KMS-11 (cell line): ENCODE measurements around the gene SPEM1.

Source experiments
- H2AFZ ChIP-seq: fragments of 200-600 bp; sonication (generic); 2 replicates; pipeline ENCODE4 v1.6.1; 2016; ENCODE audit warnings: antibody characterized with exemption, mixed run types, low read depth
- H3K27ac ChIP-seq: fragments of 200-600 bp; sonication (generic); 2 replicates; pipeline ENCODE4 v1.6.1; 2016; ENCODE audit warnings: mild to moderate bottlenecking, mixed run types
- H3K27me3 ChIP-seq: fragments of 200-600 bp; sonication (generic); 2 replicates; pipeline ENCODE4 v1.6.1; 2017; ENCODE audit warnings: mild to moderate bottlenecking, low read depth, mixed run types, moderate library complexity; ENCODE audit not compliant: insufficient read depth
- H3K36me3 ChIP-seq: fragments of 200-600 bp; sonication (generic); 2 replicates; pipeline ENCODE4 v1.6.1; 2017; ENCODE audit warnings: mild to moderate bottlenecking, mixed run types; ENCODE audit not compliant: insufficient read depth
- H3K4me1 ChIP-seq: fragments of 200-600 bp; sonication (generic); 2 replicates; pipeline ENCODE4 v1.6.1; 2016; ENCODE audit warnings: mild to moderate bottlenecking, low read depth, mixed run types; ENCODE audit not compliant: poor library complexity, severe bottlenecking
- H3K4me2 ChIP-seq: fragments of 200-600 bp; sonication (generic); 2 replicates; pipeline ENCODE4 v1.7.0; 2016; ENCODE audit warnings: mild to moderate bottlenecking, mixed run types
- H3K4me3 ChIP-seq: fragments of 200-600 bp; sonication (generic); IDR thresholded peaks from 2 replicates; pipeline ENCODE4 v1.6.1; 2017; ENCODE audit warnings: low read depth, low read length, mixed read lengths; ENCODE audit not compliant: insufficient read depth
- H3K79me2 ChIP-seq: fragments of 200-600 bp; sonication (generic); 2 replicates; pipeline ENCODE4 v1.6.1; 2016; ENCODE audit warnings: low read depth, mixed run types; ENCODE audit not compliant: insufficient read depth
- H3K9ac ChIP-seq: fragments of 200-600 bp; sonication (generic); 2 replicates; pipeline ENCODE4 v1.6.1; 2016; ENCODE audit warnings: mild to moderate bottlenecking, mixed run types
- H4K20me1 ChIP-seq: fragments of 200-600 bp; sonication (generic); 2 replicates; pipeline ENCODE4 v1.6.1; 2016; ENCODE audit warnings: mild to moderate bottlenecking, mixed run types; ENCODE audit not compliant: insufficient read depth
- TF ChIP-seq, protein P1 (sequence below): fragments of 200-600 bp; sonication (generic); conservative IDR thresholded peaks from 2 replicates; pipeline ENCODE4 v1.6.1; 2017; ENCODE audit warnings: low read depth, mild to moderate bottlenecking, antibody characterized with exemption, low read length, moderate library complexity, mixed read lengths

The SPEM1 gene

DNA sequence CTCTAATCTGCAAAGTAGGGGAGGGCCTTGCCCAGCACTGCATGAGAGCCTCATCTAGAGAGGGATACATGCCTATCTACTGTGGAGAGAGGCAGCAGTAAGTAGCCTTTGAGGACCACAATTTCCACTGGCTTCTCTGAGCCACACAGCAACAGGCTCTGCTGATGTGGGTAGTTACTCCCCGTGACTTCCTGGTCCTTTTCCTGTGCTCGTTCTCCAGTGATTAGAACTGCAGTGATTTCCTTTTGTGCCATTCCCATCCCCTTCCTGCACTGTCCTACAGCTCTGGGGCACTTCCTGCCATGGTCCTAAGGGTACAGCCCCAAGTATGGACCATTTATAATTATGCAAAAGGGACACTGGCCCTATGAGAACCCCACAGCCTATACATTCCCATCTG lies 28.8 kb upstream of the SPEM1 start:
- H3K4me3 ChIP-seq: no peak overlapping the region
- no peak overlapping the region for H3K4me2 ChIP-seq
- no peaks in the 10 kb centered on the region for H3K36me3 ChIP-seq
- no peaks in the 10 kb centered on the region for H3K27me3 ChIP-seq
- H4K20me1 ChIP-seq: no peaks in the 10 kb centered on the region
- H3K4me1 ChIP-seq: no peaks in the 10 kb centered on the region
- TF ChIP-seq, protein P1, sequence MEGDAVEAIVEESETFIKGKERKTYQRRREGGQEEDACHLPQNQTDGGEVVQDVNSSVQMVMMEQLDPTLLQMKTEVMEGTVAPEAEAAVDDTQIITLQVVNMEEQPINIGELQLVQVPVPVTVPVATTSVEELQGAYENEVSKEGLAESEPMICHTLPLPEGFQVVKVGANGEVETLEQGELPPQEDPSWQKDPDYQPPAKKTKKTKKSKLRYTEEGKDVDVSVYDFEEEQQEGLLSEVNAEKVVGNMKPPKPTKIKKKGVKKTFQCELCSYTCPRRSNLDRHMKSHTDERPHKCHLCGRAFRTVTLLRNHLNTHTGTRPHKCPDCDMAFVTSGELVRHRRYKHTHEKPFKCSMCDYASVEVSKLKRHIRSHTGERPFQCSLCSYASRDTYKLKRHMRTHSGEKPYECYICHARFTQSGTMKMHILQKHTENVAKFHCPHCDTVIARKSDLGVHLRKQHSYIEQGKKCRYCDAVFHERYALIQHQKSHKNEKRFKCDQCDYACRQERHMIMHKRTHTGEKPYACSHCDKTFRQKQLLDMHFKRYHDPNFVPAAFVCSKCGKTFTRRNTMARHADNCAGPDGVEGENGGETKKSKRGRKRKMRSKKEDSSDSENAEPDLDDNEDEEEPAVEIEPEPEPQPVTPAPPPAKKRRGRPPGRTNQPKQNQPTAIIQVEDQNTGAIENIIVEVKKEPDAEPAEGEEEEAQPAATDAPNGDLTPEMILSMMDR: no peak
- H3K27ac ChIP-seq: no peak overlapping the region
- no peak overlapping the region for H3K9ac ChIP-seq
- H2AFZ ChIP-seq: no peak overlapping the region
- no peaks in the 10 kb centered on the region for H3K79me2 ChIP-seq

DNA sequence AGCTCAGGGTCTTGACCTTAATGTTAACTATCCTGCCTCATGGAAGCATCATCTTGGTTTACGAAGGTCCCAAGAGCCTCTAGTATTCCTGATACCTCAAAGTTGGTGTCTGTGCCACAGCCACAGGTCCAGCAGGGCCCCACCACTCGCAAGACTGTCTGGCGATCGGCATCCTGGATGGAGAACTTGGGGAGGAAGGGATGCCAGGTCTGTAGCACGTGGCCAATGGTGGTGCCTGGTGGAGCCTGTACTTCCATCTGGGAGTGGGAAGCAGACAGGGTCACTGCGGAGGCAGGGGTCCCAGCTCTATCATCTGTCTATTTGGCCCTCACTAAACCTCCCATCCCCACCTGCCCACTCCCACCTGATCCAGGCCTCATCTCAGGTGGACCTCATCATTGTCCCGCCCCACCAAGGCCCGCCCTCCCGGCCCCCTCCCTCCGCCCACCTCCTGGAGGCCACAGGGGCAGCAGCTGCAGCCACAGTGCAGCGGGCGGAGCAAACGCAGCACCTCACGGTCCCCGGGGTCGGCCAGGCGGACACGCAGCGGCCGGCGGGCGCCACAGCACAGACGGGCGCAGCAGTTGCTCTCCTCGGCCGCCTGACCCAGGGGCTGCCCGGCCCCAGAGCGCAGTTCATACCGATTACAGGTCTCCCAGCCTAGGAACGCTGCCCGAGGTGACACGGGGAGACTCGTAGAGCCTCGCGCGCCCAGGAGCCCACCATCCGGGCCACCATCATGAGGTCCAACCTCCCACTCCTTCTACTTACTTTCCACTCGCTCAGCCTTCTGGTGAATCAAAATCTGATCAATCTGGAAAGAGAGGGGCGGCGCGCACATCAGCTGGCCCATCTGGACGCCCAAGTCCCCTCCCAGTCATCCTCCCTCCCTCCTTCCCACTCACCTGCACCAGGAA lies 27.2 kb upstream of the SPEM1 start:
- Histone ChIP-seq H3K4me3 (no peak overlapping the region), H3K9ac (no peak overlapping the region), H2AFZ (no peak overlapping the region), H3K4me2 (peak overlapping the region; percentile 39; the same call in 1 of the 2 replicates), H4K20me1 (no peaks in the 10 kb centered on the region), H3K27me3 (no peaks in the 10 kb centered on the region), H3K36me3 (no peaks in the 10 kb centered on the region), H3K27ac (no peak overlapping the region), H3K79me2 (no peaks in the 10 kb centered on the region), H3K4me1 (no peaks in the 10 kb centered on the region)
- TF ChIP-seq, protein P1: no peak

DNA sequence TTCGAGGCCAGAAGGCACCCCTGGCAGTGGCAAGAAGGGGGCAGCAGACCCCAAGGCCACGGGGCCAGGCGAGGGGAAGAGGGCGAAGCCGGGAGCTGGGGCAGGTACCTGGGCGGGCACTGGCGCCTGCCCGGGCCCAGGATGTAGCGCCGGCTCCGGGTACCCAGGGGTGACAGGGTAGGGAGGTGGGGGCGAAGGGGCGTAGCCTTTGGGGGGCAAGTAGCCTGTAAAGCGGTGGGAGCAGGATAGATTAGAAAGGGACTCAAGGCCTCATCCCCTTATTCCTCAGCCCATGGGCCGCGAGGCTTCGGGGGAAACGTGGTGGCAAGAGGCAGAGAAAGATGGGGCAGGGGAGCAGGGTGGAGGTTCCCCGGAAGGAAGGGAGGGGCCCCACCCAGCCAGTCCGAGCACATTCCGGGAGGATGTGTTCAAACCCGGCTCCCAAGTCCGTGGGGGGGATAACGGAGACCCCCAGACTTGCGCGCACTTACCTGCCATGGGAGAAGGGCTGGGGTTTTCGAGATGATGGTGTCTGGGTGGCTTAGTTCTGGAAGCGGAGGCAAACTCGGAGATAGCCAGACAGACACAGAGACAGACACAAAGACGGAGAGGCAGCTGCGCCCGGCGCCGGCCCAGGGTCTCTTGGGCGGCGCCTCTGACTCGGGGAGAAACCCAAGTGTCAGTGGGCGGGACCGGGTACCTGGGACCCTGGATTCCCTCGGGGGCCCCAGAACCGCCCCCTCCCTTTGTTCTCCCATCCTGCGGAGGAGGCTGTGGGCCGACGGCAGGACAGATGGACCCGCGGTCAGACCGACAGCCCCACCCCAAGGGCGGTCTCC lies 26.3 kb upstream of the SPEM1 start:
- TF ChIP-seq, protein P1: no peak
- no peak overlapping the region for H3K27ac ChIP-seq

DNA sequence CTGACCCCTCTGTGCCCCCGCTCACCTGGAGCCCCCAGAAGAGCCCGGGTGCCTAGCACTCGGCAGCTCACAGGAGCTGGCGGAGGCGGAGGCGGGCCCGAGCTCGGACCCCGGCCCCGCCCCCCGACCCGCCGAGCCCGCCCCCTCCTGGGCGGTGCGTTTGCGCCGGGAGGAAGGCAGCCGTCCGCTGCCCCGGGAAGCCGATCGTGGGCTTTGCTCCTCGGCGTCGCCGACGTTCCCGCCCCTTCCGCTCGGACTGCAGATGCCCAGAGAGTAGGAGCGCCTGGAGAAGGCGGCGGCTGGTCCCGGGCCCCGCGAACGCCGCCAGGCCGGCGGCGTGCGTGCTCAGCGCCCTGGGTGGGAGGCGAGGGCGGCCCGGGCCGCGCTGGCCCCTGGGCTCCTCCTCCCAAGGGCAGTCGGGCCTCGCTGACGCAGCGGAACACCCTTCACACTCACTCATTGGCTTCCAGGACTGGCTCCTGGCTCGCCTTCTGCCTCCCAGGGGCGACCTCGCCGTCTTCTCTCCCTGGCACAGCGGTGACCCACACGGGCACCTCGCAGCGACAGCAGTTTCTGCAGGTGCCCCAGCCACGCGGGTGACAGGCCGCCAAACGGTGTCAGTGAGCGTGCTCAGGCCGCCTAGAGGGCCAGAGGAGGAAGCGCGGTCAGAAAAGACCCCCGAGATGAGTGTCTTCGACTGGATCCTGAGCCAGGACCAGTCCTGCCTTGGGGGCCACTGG lies 25.5 kb upstream of the SPEM1 start, which contains the start of gene PLSCR3:
TSS of gene PLSCR3 (minus strand) at position 74 of the 740 bp plus-strand sequence. CDS start 415 bp downstream, outside the sequence.
- H2AFZ ChIP-seq: peak within 1 kb of the TSS; percentile 26; the same call in 1 of the 2 replicates
- no peaks in the 10 kb centered on the region for H3K27me3 ChIP-seq
- peak within 1 kb of the TSS; percentile 39; the same call in 1 of the 2 replicates for H3K4me2 ChIP-seq
- no peaks in the 10 kb centered on the region for H4K20me1 ChIP-seq
- H3K4me1 ChIP-seq: no peaks in the 10 kb centered on the region
- H3K36me3 ChIP-seq: no peaks in the 10 kb centered on the region
- H3K27ac ChIP-seq: peak within 1 kb of the TSS; percentile 53
- TF ChIP-seq, protein P1: no peak
- no peaks in the 10 kb centered on the region for H3K79me2 ChIP-seq
- no peak within 1 kb of the TSS for H3K4me3 ChIP-seq
- H3K9ac ChIP-seq: peak within 1 kb of the TSS; percentile 42; the same call in 1 of the 2 replicates

More for the DNA sequence above, 26.3 kb upstream of the SPEM1 start:
- H3K4me2 ChIP-seq: peak overlapping the region; percentile 39; the same call in 1 of the 2 replicates
- H3K4me1 ChIP-seq: no peaks in the 10 kb centered on the region
- no peak overlapping the region for H3K4me3 ChIP-seq
- H2AFZ ChIP-seq: peak overlapping the region; percentile 26; the same call in 1 of the 2 replicates
- no peaks in the 10 kb centered on the region for H3K36me3 ChIP-seq
- H3K27me3 ChIP-seq: no peaks in the 10 kb centered on the region
- no peaks in the 10 kb centered on the region for H3K79me2 ChIP-seq
- H4K20me1 ChIP-seq: no peaks in the 10 kb centered on the region
- H3K9ac ChIP-seq: peak overlapping the region; percentile 42; the same call in 1 of the 2 replicates
